Activated CD4-positive, alpha-beta T cell treated with anti-CD3 and anti-CD28 coated beads for 48 hours (primary cell): ENCODE data around the gene CEP72.
"Not testable (repeated sequence)": the region's sequence is repeated elsewhere in the genome, so short reads cannot be mapped to it uniquely, and the experiment has no call there.

Experiments
- DNase-seq: peaks from one replicate; pipeline ENCODE4 v3.0.0-alpha.2; 2020

CEP72 gene

GRCh38 chr5:600886-601541 lies 11.1 kb upstream of the CEP72 start:
- no peak for DNase-seq

GRCh38 chr5:601771-602465 lies 10.2 kb upstream of the CEP72 start:
- no peak for DNase-seq

- DNase-seq = no peak
These were observed 9.6 kb upstream of the CEP72 start for GRCh38 chr5:602466-603035.

DNA sequence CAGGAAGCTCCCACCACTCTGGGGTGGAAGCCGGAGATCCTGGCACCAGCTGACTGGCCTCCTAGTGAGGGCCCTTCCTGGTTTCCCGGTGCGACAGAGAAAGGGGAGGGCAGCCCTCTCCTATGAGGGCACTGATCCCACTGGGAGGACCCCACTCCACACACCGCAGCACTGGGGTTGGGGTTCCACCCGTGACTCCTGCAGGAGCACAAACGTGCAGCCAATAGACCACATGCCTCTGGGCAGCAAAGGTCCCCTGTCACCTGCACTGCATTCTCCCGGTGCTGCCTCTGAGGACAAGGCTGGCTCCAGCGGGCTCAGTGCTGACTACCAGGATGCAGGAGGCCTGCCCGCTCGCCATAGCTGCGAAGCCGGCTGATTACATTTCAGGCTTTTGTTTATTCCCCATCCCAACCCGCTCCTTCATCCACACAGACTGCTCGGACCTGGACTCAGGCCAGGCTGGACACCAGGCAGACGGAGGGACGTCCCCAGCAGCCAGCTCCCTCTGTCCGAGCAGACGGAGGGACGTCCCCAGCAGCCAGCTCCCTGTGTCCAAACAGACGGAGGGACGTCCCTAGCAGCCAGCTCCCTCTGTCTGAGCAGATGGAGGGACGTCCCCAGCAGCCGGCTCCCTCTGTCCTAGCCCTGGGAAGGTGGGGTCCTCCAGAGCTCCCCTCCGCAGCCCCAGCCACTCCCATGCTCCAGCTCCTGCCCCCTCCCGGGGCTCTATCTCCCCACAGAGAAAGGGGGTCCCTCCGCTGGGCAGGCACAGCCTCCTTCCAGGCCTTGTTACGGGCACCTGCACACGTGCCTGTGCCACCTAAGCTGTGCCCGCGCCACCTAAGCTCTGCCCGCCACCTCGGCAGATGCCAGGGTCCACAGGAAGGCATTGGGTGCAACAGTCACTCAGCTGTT lies 8.8 kb upstream of the CEP72 start:
- no peak for DNase-seq

DNA sequence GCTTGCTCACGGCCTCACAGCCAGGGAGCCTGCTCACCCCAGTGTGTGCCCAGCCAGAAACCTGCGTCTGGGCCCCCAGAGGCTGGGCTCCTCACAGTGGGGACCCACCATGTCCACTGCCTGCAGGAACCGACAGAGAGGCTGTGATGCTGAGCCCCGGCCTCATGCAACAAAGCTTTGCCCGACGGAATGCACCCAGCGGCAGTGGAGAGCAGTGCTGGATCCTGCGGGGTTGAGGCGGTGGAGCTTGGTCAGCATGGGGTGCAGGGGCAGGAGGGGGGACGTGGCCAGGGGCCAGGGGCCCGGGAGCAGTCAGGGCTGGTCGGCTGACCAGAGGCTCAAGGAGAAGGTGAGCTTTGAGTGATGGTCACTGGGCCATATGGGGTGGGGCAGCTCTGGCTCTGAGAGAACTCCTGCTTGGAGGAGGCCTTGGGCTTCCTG lies 7.7 kb upstream of the CEP72 start:
- DNase-seq = no peak

GRCh38 chr5:605090-605489 lies 7.0 kb upstream of the CEP72 start:
- DNase-seq = not testable (repeated sequence)

DNA sequence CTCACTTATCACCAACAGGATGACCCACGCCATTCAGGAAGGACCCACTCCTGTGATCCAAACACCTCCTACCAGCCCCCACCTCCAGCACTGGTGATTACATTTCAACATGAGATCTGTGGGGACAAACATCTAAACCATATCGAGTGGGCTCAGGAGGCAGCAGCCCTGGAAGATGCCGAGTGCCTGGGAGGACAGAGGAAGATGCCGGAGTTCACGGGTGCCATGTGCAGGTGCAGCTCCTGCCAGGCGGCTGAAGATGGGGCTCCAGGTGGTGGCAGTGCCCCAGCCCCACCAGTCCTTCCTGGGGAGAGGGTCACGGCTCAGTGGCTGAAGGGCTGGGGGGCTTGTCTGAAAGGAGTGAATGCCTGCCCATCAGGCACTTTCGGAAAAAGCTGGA lies 6.1 kb upstream of the CEP72 start:
- DNase-seq = no peak

DNA sequence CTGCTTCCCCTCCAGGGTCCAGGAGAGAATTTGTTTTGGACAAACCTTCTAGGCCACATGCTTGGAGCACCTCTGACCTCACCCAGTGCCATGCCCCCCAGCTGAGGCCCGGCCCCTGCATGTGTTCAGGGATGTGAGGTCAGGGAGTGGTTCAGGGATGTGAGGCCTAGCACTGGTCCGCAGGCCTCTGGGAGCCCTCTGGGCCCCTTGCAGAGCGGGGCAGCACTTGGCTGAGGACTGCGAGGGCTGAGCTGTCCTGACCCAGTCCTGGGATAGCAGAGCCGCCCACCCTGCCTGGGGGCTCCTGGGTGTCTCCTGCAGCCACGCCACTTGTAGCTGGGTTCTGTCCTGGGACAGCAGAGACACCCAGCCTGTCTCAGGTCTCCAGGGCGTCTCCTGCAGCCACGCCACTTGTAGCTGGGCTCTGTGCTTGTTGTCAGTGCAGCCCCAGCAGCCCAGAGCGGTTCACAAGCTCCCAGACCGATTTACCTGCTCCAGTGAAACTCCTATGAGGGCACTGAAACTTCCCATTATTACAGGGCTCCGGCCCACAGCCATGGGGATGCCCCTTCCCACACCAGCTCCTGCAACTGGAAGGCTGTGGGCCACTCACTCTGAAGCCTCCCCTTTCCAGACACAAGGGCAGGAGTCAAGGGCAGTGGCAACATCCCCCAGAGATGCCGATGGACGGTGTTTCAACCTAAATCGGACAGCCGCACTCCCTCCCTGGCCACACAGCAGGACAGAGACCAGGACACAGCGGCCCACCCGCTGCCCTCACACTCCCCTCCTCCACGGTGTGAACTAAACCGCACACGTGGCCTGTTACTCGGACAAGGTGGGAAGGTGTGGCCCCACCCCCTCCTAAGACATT lies 5.4 kb upstream of the CEP72 start:
- DNase-seq = no peak

DNA sequence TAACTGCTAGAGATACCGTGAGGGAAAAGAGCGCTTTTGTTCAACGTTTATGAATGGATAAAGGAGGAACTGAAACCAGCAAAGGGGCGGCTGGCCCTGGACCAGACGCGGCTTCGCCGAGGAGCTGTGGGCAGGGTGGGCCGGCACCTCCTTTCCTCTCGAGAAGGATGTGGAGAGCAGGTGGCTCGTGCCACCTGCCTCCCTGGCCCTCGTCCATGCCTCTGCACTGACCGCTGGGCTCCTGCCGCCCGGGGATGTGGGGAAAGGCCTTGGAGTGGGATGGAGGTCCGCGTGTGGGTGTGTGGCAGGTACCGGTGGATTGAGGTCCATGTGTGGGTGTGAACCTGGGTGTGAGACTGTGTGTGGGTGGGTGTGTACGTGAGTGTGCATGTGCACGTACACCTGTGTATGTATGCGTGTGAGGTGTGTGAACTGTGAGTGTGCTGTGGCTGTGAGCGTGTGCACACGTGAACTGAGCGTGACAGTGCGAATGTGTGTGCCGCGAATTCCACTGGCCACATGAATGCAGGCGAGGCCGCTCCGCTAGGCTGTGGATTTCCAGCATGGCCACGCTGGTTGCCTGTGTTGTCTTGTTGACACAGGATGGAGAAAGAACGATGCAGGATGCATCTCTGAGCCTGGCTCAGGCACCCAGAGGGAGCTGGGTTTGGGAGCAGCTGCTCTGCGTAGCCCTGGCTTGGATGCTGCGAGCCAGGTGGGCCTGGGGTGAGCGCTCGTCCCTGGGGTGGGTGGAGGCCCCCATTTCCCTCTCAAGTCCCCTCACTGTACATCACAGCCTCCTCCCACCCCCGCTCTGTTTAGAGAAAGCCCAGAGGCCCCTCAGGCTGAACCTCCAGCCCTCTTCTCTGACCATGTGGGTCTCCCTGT lies 4.4 kb upstream of the CEP72 start:
- peak; percentile 1 for DNase-seq

- peak; percentile 1 for DNase-seq
These were observed 3.4 kb upstream of the CEP72 start for GRCh38 chr5:608429-609370.

DNA sequence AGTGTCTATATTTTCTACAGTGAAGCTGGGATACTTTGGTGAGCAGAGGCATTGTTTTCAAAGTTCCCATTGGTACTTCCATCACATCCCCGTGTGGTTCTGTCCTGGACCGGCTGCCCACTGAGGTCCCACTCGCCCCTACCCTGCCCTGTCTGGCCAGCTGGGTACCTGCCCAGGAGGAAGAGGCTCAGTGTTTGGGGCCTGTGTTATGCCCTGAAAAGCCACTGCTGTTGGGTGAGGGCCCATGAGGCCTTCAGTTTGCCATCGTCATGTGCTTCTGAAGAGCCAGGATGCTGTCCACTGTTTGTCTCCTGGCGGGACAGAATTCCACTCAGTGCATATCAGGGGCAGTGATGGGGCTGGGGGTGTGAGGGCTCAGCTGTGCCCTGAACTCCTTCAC lies 2.6 kb upstream of the CEP72 start:
- DNase-seq = no peak

DNA sequence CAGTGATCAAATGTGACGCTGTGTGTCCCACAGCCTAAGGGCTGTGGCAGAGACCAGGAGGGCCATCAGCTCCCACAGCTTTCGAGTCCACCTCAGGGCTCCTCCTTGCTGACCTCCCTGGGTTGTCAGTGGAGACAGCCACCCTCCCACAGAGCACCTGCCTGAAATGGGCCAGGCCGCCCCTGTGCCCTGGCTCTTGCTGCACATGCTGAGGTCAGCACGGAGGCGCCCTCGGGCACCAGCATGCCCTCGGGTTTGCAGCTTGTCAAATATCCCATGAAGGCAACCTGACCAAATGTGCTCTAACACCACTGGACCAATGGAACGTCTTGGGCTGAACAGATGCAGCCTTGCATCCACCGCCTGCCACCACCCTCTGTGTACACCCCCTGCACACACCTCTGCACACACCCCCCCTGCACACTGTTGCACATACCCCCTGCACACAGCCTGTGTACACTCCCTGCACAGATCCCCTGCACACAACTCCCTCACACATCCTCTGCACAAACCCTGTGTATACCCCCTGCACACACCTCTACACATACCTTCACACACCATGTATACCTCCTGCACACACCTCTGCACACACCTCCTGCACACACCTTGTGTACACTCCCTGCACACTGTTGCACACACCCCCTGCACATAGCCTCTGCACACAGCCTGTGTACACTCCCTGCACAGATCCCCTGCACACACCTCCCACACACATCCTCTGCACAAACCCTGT lies 2.0 kb upstream of the CEP72 start:
- peak; percentile 2 for DNase-seq

DNA sequence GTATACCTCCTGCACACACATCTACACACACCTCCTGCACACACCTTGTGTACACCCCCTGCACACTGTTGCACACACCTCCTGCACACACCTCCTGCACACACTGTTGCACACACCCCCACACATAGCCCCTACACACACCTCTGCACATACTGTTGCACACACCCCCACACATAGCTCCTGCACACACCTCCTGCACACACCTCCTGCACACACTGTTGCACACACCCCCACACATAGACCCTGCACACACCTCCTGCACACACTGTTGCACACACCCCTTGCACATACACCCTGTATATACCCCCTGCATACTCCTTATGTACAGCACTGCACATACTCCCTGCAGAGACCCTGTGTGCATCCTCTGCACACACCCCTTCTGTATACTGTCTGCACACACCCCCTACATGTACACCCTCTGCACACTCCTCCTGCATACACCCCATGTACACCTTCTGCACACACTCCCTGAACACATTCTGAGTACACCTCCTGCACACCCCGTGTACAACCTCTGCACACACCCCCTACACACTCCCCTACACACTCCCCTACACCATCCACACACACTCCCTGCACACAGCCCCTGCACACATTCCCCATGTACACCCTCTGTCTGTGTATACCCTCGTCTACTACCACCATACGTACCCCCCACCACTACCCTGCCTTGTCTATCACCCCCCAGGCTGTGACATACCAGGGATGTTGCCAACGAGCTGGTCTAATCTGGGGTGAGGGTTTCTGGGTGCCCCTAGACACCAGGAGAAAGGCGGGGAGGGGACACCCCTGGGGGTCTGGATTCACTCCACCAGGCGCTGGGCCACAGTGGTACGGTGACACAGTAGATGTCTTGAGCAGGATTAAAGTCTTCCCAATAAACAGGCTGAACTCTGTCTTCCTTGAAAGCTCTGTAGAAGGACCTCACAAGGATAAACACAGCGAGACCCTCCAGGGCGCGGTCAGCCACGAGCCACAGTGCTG lies 1.1 kb upstream of the CEP72 start:
- DNase-seq = peak; percentile 2

DNA sequence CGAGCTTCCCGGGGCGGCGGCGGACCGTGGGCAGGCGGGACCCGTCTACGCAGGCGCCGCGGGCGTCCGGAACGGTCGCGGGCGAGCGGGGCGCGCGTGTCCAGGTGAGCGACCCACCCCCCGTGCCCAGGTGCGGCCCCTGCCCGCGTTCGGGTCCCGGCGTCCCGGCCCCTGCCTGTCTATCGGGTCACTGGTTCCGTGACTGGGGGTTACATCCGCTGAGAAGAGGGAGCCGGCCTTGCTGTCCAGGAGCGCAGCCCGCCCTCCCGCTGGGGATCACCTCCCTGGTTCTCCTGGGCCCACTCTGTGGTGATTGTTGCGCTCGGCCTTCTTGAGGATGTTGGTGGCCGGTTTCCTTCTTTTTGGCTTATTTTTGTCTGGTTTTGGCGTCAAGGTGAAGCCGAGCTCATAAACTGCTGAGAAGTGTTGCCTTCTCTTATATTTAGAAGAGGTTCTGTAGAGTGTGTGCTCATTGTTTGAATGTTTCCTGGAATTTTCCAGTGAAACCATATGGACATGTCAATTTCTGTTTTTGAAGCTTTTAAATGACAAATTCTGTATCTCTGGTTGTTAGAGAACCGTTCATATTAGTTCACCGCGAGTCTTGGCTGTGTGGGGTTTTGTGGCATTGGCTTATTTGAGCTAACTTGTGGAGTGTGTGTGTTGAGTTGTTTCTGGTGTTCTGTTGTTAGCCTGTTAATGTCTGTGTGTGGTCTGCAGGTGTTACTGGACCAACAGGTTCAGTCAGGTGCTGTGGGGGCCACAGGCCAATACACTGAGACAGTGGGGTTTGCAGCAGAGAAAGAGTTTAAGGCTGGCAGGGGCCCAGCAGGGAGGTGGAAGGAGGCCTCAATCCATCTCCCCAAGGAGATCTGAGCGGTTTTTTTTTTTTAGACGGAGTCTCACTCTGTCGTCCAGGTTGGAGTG lies 621 bp downstream of the CEP72 start:
- DNase-seq = peak; percentile 46

GRCh38 chr5:616484-617039 lies 4.4 kb downstream of the CEP72 start:
- peak; percentile 4 for DNase-seq

DNA sequence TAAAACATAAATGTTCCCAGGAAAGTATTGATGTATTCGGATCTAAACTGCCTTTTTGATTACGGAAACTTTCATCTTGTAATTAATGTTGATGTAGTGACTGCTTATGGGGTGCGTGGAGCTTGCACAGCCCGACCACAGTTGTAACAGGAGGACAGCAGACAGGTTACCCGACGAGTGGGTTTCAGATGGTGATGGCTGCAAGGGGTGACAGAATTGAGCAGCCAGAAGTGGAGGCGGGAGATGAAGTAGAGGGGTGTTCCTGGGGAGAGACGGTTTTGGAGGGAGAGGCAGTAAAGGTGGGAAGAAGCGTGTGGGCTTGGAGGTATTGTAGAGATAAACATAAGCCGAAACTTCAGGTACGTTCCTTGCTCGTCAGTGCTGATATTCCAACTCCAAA lies 5.8 kb downstream of the CEP72 start:
- peak; percentile 0 for DNase-seq

DNA sequence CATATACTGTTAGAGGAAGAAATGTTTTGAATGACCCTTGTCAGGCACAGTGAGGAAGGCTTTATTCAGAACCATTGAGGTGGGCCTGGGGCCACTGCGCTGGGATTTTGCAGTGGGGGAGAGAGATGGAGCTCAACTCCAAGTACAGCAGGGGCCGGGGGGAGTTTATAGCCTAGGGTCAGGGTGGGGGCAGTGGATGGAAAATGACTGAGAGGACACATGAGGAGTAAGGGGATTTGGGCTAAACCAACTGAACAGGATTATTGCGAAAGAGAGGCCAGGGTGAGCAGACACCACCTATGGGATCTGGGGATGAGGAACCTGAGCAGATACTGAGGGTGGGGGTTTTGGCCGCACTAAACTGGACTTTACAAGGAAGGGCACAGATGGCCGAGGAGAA lies 6.3 kb downstream of the CEP72 start:
- DNase-seq = no peak
